H1 (cell line): ENCODE data around the gene RRP7A. TPM values are rescaled to one million over a fixed set of nuclear protein-coding genes. Genes with fewer than 3 reads are reported as not detected.
"Not testable (repeated sequence)": the region's sequence is repeated elsewhere in the genome, so short reads cannot be mapped to it uniquely, and the experiment has no call there.

ENCODE experiments used
- CTCF ChIA-PET: fragments of 300-600 bp; sonication (Branson Sonifier 250); formaldehyde crosslinking; loops from one replicate; lab custom pipeline; 2021; ENCODE audit not compliant: partially characterized antibody; lab: Charles Lee
- POLR2A ChIA-PET: fragments of 300-600 bp; sonication (Branson Sonifier 250); formaldehyde crosslinking; loops from one replicate; lab custom pipeline; 2021; ENCODE audit warnings: inconsistent platforms; ENCODE audit not compliant: partially characterized antibody; lab: Charles Lee
- DNase-seq, 2 experiments: peaks; one replicate each; pipeline versions ENCODE4 v3.0.0 to v3.0.0-alpha.2; 2010 to 2022; ENCODE audit warnings: low spot score in 2 of 2, low read depth in 1 of 2, mixed read lengths in 1 of 2
- FAIRE-seq: peaks from 2 replicates; lab custom pipeline; 2011; peaks lifted over from hg19 to GRCh38; lab: Jason Lieb, UNC
- H2AFZ ChIP-seq: 2 replicates; pipeline ENCODE4 v1.8.1; 2012; ENCODE audit warnings: low read length, inconsistent platforms
- H2AK5ac ChIP-seq: 2 replicates; pipeline ENCODE4 v1.6.1; 2013; ENCODE audit warnings: low read depth, low read length
- H2BK120ac ChIP-seq: replicated peaks from 2 replicates; pipeline ENCODE3; 2013; ENCODE audit warnings: low read depth, low read length, inconsistent platforms
- H2BK12ac ChIP-seq: 2 replicates; pipeline ENCODE4 v1.6.1; 2013; ENCODE audit warnings: low read depth, low read length
- H2BK15ac ChIP-seq: 2 replicates; pipeline ENCODE4 v1.6.1; 2013; ENCODE audit warnings: low read length
- H2BK20ac ChIP-seq: 2 replicates; pipeline ENCODE4 v1.6.1; 2013; ENCODE audit warnings: low read length
- H2BK5ac ChIP-seq: 2 replicates; pipeline ENCODE4 v1.6.1; 2013; ENCODE audit warnings: low read depth, low read length
- H3K14ac ChIP-seq: 2 replicates; pipeline ENCODE4 v1.6.1; 2013; ENCODE audit warnings: inconsistent platforms; ENCODE audit not compliant: insufficient read length
- H3K18ac ChIP-seq: 2 replicates; pipeline ENCODE4 v1.6.1; 2013; ENCODE audit warnings: low read length; ENCODE audit errors: extremely low read depth
- H3K23ac ChIP-seq: 2 replicates; pipeline ENCODE4 v1.6.1; 2013; ENCODE audit warnings: inconsistent platforms; ENCODE audit not compliant: insufficient read length
- H3K23me2 ChIP-seq: 2 replicates; pipeline ENCODE4 v1.6.1; 2013; ENCODE audit warnings: low read depth, low read length
- H3K27ac ChIP-seq: 2 replicates; pipeline ENCODE4 v1.6.1; 2011; ENCODE audit warnings: low read depth, low read length, inconsistent platforms
- H3K27me3 ChIP-seq, 4 experiments: replicated peaks in 1 of 4; 1 replicate in 1 of 4; 2 replicates in 3 of 4; pipeline versions ENCODE4 v1.6.1 to v1.8.1; 2011 to 2013; ENCODE audit warnings: low read length in 3 of 4, mild to moderate bottlenecking in 3 of 4, inconsistent platforms in 2 of 4, mixed read lengths in 2 of 4, moderate library complexity in 1 of 4; ENCODE audit not compliant: control insufficient read depth in 3 of 4, insufficient read depth in 3 of 4; ENCODE audit errors: extremely low read depth in 1 of 4
- H3K36me3 ChIP-seq, 4 experiments: 2 replicates each; pipeline versions ENCODE4 v1.6.1 to v1.8.1; 2011 to 2013; ENCODE audit warnings: mild to moderate bottlenecking in 4 of 4, low read length in 3 of 4, moderate library complexity in 2 of 4, control low read depth in 1 of 4, inconsistent platforms in 1 of 4; ENCODE audit not compliant: insufficient read depth in 4 of 4, control insufficient read depth in 2 of 4
- H3K4ac ChIP-seq: replicated peaks from 2 replicates; pipeline ENCODE3; 2013; ENCODE audit warnings: low read length, low read depth, mixed read lengths, inconsistent platforms; ENCODE audit not compliant: insufficient read length
- H3K4me1 ChIP-seq, 4 experiments: replicated peaks in 1 of 4; 1 replicate in 1 of 4; 2 replicates in 3 of 4; pipeline versions ENCODE4 v1.6.1 to v1.8.1; 2011 to 2013; ENCODE audit warnings: low read length in 3 of 4, inconsistent platforms in 2 of 4, mixed read lengths in 1 of 4; ENCODE audit not compliant: insufficient read depth in 4 of 4, control insufficient read depth in 3 of 4
- H3K4me2 ChIP-seq, 2 experiments: 2 replicates each; pipeline versions ENCODE4 v1.6.1 to v1.8.1; 2011 to 2013; ENCODE audit warnings: low read depth in 2 of 2, low read length in 2 of 2, control low read depth in 1 of 2, inconsistent platforms in 1 of 2, mild to moderate bottlenecking in 1 of 2; ENCODE audit not compliant: insufficient read depth in 1 of 2
- H3K4me3 ChIP-seq, 4 experiments: fragments of 200-600, 300-600 bp in 1 of 4; sonication (generic), shearing (Covaris generic), sonication (Bioruptor Twin) in 1 of 4; 2 replicates each; pipeline versions ENCODE4 v1.5.1 to v1.8.1; 2011 to 2016; ENCODE audit warnings: low read length in 4 of 4, low read depth in 3 of 4, control low read depth in 2 of 4, inconsistent platforms in 2 of 4, mild to moderate bottlenecking in 2 of 4, mixed read lengths in 1 of 4, moderate library complexity in 1 of 4; ENCODE audit not compliant: insufficient read depth in 2 of 4; ENCODE audit errors: extremely low read depth in 1 of 4
- H3K56ac ChIP-seq: replicated peaks from 2 replicates; pipeline ENCODE3; 2013; ENCODE audit warnings: low read depth, mild to moderate bottlenecking, mixed read lengths, low read length, inconsistent platforms; ENCODE audit not compliant: insufficient read length
- H3K79me1 ChIP-seq: 2 replicates; pipeline ENCODE4 v1.6.1; 2013; ENCODE audit warnings: low read depth, low read length, control low read depth
- H3K79me2 ChIP-seq, 2 experiments: 2 replicates each; pipeline versions ENCODE4 v1.6.1 to v1.8.1; 2012 to 2013; ENCODE audit warnings: low read length in 2 of 2, mild to moderate bottlenecking in 2 of 2, inconsistent platforms in 1 of 2; ENCODE audit not compliant: insufficient read depth in 2 of 2, control insufficient read depth in 1 of 2
- H3K9ac ChIP-seq, 4 experiments: replicated peaks in 1 of 4; 1 replicate in 1 of 4; 2 replicates in 3 of 4; pipeline versions ENCODE4 v1.6.1 to v1.8.1; 2011 to 2013; ENCODE audit warnings: low read depth in 3 of 4, low read length in 3 of 4, control low read depth in 2 of 4, mild to moderate bottlenecking in 2 of 4, moderate library complexity in 2 of 4, inconsistent platforms in 1 of 4; ENCODE audit errors: extremely low read depth in 1 of 4
- H3K9me3 ChIP-seq, 2 experiments: 2 replicates each; pipeline versions ENCODE4 v1.6.1 to v1.8.1; 2012 to 2013; ENCODE audit warnings: mild to moderate bottlenecking in 2 of 2, moderate library complexity in 2 of 2, control low read depth in 1 of 2, inconsistent platforms in 1 of 2, low read depth in 1 of 2, low read length in 1 of 2, mixed read lengths in 1 of 2; ENCODE audit not compliant: insufficient read depth in 2 of 2
- H4K20me1 ChIP-seq, 2 experiments: replicated peaks in 1 of 2; 2 replicates each; pipeline versions ENCODE3 to v1.8.1; 2011 to 2013; ENCODE audit warnings: inconsistent platforms in 2 of 2, low read length in 2 of 2, mild to moderate bottlenecking in 1 of 2; ENCODE audit not compliant: insufficient read depth in 2 of 2, control insufficient read depth in 1 of 2
- H4K5ac ChIP-seq: 2 replicates; pipeline ENCODE4 v1.6.1; 2013; ENCODE audit warnings: low read length, low read depth, mixed read lengths, inconsistent platforms; ENCODE audit not compliant: insufficient read length
- H4K8ac ChIP-seq: 2 replicates; pipeline ENCODE4 v1.8.0; 2013; ENCODE audit warnings: mild to moderate bottlenecking, moderate library complexity, low read length, inconsistent platforms; ENCODE audit not compliant: insufficient read depth; ENCODE audit errors: extremely low read depth
- H4K91ac ChIP-seq: replicated peaks from 2 replicates; pipeline ENCODE3; 2013; ENCODE audit warnings: low read length, mixed read lengths, inconsistent platforms; ENCODE audit not compliant: insufficient read length
- WGBS, 2 experiments: shearing (Covaris generic) in 1 of 2; methylation state at CpG; one replicate each; pipeline versions ENCODE4 v1.1.6 to v1.1.7; 2013 to 2015; ENCODE audit warnings: low lambda C conversion rate in 2 of 2, mixed read lengths in 2 of 2, inconsistent platforms in 1 of 2, low coverage in 1 of 2, missing lambda C conversion rate in 1 of 2; ENCODE audit not compliant: insufficient replicate concordance in 2 of 2, insufficient coverage in 1 of 2, insufficient read length in 1 of 2; ENCODE audit errors: extremely low coverage in 1 of 2, missing lambda C conversion rate in 1 of 2; 5-methylcytosine and 5-hydroxymethylcytosine counted together
- polyA plus RNA-seq, 7 experiments: library from polyadenylated mRNA; depleted of rRNA in 3 of 7; stranded (reverse) in 5 of 7; unstranded in 2 of 7; fragments of >200 nt in 5 of 7; fragments of 200-250 nt in 2 of 7; gene quantifications; 1 replicate in 5 of 7; 2 replicates in 1 of 7; 4 replicates in 1 of 7; pipeline versions ENCODE4 v1.2.1 to v1.2.3, GENCODE V29; 2011 to 2013; ENCODE audit warnings: missing spikeins in 2 of 7, mixed read lengths in 2 of 7
- total RNA-seq: library from RNA; stranded (reverse); fragmentation: NEBNext Ultra II Directional; extraction: Animal tissue kit (Norgen Biotek cat#: 25700); gene quantifications from 2 replicates; pipeline ENCODE4 v1.2.1, GENCODE V29; 2021

Gene RRP7A
- total and polyA plus RNA-seq, 2 of the 8 experiments (the other 6 are each of a cell fraction or from before 2014, with no cell fraction given): 18.4 to 49.0 TPM

GRCh38 chr22:42517103-42517502 is 2.5 kb downstream of the RRP7A start:
- not testable (repeated sequence) for H3K4ac ChIP-seq, H3K79me1 ChIP-seq, FAIRE-seq, H3K14ac ChIP-seq, H3K56ac ChIP-seq, H2AFZ ChIP-seq, H2BK120ac ChIP-seq, H3K4me2 ChIP-seq, H4K5ac ChIP-seq, H3K27ac ChIP-seq, H4K8ac ChIP-seq, H4K20me1 ChIP-seq, H3K9ac ChIP-seq, H2BK20ac ChIP-seq, H3K18ac ChIP-seq, H2BK5ac ChIP-seq, H2BK12ac ChIP-seq, DNase-seq, H3K4me1 ChIP-seq, H3K23ac ChIP-seq, H2AK5ac ChIP-seq, H2BK15ac ChIP-seq, H3K4me3 ChIP-seq, H3K23me2 ChIP-seq, H3K27me3 ChIP-seq, H4K91ac ChIP-seq, H3K9me3 ChIP-seq
- H3K79me2 ChIP-seq: peaks cover 0 to 13% of the 10 kb centered on the region in 2 experiments; a peak in 2 of 4 replicates
- ChIA-PET CTCF (interaction anchor here (1.0 to 1.1 kb wide), 2 partner anchors 11 to 44 kb away, joined by 3 read pairs; no protein-coding TSS in a partner anchor), POLR2A (interaction anchor here (1.1 kb wide), 1 partner anchor 23 kb away, joined by 3 read pairs; no protein-coding TSS in a partner anchor)
- 100% methylated on average over 7 of the region's 7 CpGs; no CpG with 5 or more reads in 1 of the 2 experiments for WGBS, 2 experiments
- peaks cover 2 to 25% (median 12%) of the 10 kb centered on the region in 4 experiments; a peak in 5 of 8 replicates for H3K36me3 ChIP-seq
